Right lobe of liver (tissue), 4 donors: ENCODE data around the gene EHF.

ENCODE experiments used
- CTCF ChIP-seq, 4 donors: fragments of 200-600 bp in 3 of 4; fragments of 450-650 bp in 1 of 4; IDR thresholded peaks; one replicate each; pipeline versions ENCODE4 v1.5.1 to v1.8.0; 2016 to 2022; ENCODE audit warnings: antibody characterized with exemption in 4 of 4, mild to moderate bottlenecking in 2 of 4
- POLR2A ChIP-seq: fragments of 450-650 bp; IDR thresholded peaks from one replicate; pipeline ENCODE4 v1.6.1; 2017; ENCODE audit warnings: antibody characterized with exemption, mild to moderate bottlenecking
- donor health status: DM: no; HTN: no; CAD: no.
- donor health status: DM: no; HTN: no; CAD: no.
- donor health status: DM: no; HTN: yes; CAD: no.

DNA sequence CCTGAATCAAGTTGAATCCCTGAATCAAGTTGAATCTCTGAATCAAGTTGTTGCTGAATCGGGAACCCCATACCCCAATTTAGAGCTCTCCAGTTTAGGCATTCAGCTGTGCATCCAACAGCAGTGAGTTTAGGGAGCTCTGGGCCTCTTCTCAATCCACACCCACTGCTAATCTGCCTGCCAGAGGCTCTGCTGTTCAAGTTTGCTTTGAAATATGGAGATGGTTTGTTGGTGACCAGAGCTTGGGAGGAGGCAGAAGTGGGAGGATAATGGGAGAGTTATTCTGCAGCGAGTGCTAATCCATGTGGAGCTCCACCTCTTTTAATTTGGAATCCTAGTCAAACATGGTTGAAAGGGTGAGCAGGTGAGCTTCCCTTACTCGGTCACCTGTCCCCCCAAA lies 22.4 kb downstream of the EHF start:
- TF ChIP-seq CTCF (IDR thresholded peaks at IDR 0.05), result no peak
- TF ChIP-seq POLR2A, result no peak
